Measurements from ENCODE around the gene BMP10.

The BMP10 gene

GRCh38 chr2:68889021-68889420 is 17.8 kb upstream of the BMP10 start:
- no peak overlapping the region for H3K27ac ChIP-seq
- no peak for TF ChIP-seq CTCF (conservative IDR thresholded peaks at IDR 0.05)

- H3K27ac ChIP-seq, result no peak overlapping the region
- no peak for TF ChIP-seq CTCF (conservative IDR thresholded peaks at IDR 0.05)
Measured at GRCh38 chr2:68888038-68888704, 17.0 kb upstream of the BMP10 start.

GRCh38 chr2:68885811-68886075 is 14.5 kb upstream of the BMP10 start:
- TF ChIP-seq CTCF (conservative IDR thresholded peaks at IDR 0.05), result no peak

GRCh38 chr2:68885074-68885810 is 14.0 kb upstream of the BMP10 start:
- no peak for TF ChIP-seq CTCF (conservative IDR thresholded peaks at IDR 0.05)

More at GRCh38 chr2:68885811-68886075, 14.5 kb upstream of the BMP10 start:
- H3K27ac ChIP-seq, result no peak overlapping the region

GRCh38 chr2:68880213-68880612 is 9.0 kb upstream of the BMP10 start:
- no peak overlapping the region for H3K27ac ChIP-seq
- no peak for TF ChIP-seq CTCF (conservative IDR thresholded peaks at IDR 0.05)

More at GRCh38 chr2:68885074-68885810, 14.0 kb upstream of the BMP10 start:
- no peak overlapping the region for H3K27ac ChIP-seq

- no peak overlapping the region for H3K27ac ChIP-seq
- no peak for TF ChIP-seq CTCF (conservative IDR thresholded peaks at IDR 0.05)
Measured at GRCh38 chr2:68879296-68879695, 8.1 kb upstream of the BMP10 start.

- TF ChIP-seq CTCF (conservative IDR thresholded peaks at IDR 0.05), result no peak
- no peak overlapping the region for H3K27ac ChIP-seq
Measured at GRCh38 chr2:68878753-68879152, 7.6 kb upstream of the BMP10 start.
